HG03095 (cell line): Measurements from ENCODE around the gene MRPL14.

ENCODE experiments used
- ATAC-seq: cut with Tn5 transposase; IDR thresholded peaks from one replicate; pipeline ENCODE4 v1.9.1; 2021; ENCODE audit warnings: moderate library complexity; ENCODE audit not compliant: unreplicated experiment

The MRPL14 gene

DNA sequence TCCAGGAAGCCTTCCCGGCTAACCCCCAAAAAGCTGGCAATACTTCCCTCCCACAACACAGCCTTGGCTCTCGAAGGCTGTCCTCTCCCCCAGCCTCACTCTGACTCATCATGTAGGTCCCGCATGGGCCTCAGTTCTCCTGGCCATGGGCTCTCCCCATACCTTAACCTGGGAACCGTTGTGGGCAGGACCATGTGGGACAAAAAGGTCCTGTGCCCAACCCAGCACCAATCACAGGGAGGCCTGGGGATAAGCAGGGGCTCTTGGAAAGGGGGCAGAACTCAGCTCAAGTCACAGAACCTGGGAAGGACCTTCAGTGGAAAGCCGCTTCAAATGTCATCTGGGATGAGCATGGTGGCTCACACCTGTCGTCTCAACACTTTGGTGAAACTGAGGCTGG lies 45.5 kb downstream of the MRPL14 start:
- no peak for ATAC-seq

DNA sequence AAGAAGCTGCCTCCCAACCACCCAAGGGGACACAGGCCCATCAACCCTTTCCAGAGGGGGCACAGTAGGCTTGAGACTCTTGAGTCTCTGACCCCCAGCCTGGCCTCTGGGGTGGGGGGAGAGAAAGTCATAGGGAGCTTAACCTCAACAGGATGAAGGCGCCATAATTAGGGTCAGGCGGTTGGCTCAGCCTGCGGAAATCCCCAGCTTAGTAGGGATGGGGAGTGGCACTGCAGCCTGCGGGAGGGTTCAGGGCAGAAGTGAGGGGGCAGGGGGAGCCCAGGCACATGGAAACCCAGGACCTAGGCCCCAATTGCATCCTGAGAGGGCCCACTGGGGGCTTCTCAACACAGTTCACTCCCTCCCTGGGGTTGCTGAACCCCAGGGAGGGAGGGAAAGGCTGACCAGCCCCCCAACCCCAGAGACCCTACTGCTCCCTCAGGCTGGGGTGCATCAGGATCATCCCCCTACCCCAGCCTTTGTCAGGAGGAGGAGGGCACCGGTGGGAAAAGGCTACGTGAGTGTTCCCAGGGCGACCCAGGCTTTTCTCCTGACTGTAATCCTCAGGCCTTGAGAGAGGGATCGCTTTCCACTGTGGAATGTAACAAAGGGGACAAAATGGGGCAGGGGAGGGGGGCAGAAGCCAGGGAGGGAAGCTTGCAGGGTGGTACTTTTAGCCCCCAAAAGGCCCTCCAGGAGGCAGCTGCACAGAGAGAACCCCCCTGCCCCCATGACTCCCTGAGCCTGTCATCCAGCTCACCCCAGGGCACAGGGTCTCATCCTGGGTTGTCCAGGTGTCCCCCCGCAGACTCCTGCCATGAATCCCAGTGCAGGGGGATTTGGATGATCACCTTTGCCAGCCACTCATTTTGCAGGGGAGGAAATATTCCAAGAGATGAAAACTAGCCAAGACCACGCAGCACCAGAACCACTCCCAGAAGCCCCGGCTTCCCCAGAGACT lies 46.4 kb downstream of the MRPL14 start:
- no peak for ATAC-seq

DNA sequence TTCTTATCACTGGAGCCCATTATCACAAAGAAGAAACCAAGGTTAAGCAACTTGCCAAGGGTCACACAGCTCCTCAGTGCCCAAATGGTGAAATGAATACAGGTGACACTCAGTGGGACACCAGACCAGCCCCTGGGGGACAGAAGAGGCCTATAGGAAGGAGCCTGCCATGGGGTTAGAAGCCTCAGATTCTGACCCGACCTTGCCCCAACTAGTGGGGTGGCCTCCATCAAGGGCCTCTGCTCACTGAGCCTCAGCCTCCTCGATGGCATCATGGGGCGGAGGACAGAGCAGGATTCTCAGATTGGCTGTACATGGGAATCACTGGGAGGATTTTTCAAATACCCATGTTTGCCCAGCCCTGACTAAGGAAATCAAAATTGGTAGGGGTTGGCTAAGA lies 47.6 kb downstream of the MRPL14 start:
- no peak for ATAC-seq

DNA sequence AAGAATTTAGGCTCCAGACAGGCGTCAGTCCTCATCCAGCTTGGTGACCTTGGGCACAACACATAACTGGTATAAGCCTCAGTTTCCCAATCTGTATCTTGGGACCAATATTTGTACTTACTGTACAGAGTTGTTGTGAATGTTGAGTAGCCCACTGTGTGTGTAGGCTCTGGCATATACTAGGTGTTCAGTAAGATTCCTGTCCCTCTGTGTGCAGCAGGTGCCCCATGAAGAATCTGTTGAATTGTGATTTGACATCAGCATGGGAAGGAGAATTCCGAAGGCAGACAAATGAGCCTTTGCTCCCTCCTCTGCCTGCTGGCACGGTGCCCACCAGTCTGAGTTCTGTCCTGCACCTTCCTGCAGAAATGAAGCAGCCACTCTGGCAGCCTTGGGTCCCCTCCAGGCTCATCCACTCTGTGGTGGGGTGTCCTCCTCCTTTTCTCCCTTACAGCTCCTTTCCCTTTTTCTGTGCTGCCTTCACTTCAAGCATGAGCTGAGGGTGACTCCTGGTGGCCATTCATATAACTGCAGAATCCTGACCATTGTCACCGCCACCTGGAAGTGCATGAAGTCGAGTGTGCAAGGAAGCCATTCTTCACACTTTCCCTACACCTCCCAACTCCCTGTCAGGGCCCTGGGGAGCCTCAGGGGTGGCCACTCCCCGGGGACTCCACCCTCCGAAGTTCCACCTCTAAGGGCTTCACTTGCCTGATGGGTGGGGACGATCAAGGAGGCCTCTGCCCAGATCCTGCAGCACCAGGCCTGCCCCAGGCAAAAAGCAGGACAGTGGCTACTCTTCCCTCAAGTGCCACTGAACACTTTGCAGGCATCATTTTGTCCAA lies 48.2 kb downstream of the MRPL14 start:
- ATAC-seq, result no peak

DNA sequence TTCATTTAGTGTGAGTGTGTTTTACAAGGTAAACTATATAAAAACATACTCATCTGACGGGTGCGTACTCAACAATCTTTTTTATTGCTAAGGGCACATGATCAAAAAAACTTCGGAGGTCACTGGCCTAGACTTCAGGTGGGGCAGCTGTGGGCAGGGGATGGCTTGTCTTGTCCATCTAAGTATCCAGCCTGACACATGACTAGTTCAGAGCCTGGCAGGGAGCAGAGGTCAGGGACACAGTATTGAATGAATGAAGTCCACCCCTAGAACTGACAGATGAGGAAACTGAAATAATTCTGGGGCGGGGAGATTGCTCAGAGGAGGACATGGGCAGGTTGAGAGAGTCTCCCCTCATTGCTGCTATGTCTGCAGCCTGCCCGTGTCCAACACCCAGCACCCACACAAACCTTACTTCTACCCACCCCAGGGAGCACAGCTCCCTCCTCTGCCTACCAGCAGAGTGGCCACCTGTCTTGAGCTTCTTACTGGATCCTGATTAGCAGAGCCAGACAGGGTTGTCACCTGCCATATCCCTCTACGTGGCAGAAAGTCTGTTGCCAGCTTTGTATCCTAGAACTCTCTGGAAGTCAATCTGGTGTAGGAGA lies 48.9 kb downstream of the MRPL14 start:
- ATAC-seq, result no peak

DNA sequence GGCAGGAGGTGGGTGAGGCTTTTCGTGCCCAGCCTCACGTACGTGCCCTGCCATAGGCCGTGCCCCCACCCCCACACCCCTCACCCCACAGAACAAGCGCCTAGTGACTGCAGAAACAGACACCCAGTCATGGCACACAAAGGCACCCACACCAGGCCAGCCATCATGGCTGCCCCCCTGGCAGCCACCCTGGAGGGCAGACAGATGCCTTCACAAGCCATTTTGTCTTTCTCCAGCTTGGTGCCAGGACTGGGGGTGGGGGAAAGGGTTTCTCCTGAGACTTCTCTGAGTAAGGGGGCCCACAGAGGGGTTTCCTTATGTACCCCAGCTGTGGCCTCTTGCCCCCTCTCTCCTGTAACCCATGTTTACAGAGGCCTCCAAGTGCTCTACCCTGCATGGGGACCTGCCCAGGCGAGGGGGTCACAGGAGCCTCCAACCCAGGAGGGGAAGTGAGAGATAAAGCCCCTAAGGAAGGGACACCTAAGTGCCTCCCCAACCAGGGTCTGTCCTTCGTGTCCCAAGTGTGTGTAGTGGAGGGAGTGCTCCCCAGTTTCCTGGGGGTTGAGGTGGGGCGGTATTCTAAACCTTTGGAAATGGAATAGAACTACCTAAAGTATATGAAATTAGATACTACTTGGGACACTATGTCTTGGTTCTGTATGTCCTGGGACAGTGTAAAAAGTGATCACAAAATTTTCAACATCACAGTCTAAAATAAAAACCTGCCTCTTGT lies 49.9 kb downstream of the MRPL14 start:
- no peak for ATAC-seq

DNA sequence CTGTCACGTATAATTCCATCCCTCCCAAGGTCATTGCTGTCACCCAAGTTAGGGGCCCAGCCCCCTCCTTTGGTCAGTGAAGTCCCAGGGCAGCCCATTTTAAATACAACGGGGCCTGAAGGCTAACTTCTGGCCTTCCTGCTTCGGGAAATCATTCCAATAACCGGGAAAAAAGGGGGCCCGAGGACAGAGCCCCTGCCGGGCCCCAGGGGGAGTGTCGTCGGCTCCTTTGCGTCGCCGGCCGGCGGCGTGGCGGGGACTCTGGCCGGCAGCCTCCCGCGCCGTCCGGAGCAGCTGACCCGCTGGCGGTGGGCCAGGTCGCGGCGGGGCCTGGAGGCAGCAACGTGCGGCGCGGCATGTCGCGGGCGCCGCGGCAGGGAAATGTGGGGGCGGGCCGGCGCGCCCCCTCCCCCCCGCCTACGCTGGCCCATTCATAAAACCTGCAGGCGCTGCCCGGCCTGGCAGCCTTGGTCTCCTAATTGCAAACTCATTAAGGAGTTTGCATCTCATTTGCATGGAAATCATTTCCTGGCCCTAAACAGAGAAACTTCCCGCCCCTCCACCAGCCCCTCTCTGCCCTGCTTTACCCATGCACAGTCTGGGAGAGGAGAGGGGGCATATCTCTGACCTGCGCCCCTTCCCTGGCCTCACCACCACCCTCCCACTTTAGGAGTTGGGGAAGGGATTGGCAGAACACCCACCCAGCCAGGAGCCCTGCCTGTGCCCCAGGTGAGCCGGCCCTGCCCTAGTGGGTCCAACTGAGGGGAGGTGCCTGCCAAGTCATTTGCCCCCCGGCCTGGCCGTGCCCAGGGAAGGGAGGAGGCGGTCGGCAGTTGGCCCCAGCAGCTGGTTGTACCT lies 50.7 kb downstream of the MRPL14 start:
- ATAC-seq, result no peak

DNA sequence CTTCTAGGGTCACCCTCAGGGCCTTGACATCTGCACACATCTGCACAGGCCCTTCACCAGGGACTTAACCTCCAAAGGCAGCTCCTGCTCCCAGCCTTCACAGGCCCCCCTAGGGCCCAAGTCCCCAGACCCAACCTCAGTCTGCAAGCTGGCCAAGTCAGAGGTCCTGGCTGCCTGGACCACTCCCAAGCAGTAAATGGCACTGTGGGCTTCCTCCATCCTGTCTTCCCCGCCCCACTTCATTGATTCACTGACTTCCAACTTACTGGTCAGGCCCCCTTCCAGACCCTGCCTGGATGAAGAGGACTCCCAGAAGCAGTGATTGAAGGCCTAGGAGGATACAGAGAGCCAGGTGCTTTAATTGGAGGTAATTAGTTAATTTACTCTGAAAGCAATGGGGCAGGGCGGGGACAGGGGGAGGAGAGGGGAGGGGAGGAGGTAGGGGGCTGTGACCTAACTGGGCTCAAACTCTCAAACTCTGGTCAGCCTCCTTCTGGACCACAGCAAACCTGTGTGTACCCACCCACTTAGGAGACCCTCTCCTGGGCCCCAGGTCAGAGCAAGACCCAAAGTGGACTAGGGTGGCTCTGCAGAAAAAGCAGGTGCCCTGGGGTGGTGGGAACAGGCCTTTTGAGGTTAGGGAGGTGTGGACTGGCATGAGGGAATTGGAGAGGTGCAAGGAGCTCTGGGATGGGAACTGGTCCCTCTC lies 51.5 kb downstream of the MRPL14 start:
- ATAC-seq, result no peak

DNA sequence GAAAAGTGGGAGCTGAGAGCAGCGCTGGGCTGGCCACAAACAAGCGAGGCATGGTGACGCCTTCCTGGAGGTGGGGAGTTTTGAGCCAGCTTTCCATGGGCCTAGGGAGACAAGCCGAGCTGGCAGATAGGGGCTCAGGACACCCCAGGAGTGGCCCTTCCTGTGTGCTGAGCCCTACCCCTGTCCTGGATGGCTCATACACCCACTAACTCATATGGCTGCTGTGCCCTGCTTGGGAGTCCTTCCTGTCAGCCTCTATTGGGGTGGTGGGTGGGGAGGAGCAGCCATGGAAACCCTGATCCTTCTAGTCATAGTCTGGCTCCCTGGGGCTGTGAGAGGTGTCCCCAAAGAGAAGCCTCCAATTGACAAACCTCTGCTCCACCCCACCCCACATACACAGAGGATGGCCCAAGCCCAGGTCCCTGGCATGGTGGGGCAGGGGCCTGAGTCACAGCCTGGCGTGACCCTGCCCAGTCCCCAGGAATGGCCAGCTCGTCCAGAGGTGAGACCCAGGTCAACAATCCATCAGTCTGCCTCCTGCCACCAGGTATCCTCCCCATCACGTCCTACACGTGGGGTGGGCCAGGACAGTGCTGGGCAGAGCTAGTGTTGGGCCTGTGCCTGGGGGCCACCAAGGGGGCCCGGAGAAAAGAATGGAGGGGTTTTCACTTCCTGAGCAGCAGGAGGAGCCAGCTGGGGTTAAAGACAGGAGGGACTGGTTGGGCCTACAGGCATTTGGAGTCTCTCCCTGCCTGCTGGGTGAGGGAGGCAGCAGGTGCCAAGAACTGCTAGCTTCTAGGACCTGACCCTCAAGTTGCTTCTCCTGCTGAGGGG lies 52.2 kb downstream of the MRPL14 start:
- no peak for ATAC-seq

DNA sequence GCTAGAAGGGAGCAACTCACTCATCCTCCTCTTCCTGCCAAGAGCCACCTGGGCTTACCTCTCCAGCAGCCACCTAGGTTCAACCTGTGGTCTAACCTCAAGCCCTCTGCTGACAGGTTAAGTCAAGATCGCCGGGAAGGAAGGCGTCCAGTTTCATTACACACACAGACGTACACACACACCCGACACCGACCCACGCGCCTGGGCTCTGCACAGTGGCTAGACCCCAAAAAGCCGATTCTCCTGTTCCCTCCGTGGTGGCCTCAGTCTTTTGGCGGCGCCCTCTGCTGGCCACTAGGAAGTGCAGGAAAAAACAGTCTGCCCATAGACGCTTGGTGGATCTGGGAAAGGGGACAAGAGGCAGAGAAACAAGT lies 52.8 kb downstream of the MRPL14 start:
- ATAC-seq, result peak; percentile 34

DNA sequence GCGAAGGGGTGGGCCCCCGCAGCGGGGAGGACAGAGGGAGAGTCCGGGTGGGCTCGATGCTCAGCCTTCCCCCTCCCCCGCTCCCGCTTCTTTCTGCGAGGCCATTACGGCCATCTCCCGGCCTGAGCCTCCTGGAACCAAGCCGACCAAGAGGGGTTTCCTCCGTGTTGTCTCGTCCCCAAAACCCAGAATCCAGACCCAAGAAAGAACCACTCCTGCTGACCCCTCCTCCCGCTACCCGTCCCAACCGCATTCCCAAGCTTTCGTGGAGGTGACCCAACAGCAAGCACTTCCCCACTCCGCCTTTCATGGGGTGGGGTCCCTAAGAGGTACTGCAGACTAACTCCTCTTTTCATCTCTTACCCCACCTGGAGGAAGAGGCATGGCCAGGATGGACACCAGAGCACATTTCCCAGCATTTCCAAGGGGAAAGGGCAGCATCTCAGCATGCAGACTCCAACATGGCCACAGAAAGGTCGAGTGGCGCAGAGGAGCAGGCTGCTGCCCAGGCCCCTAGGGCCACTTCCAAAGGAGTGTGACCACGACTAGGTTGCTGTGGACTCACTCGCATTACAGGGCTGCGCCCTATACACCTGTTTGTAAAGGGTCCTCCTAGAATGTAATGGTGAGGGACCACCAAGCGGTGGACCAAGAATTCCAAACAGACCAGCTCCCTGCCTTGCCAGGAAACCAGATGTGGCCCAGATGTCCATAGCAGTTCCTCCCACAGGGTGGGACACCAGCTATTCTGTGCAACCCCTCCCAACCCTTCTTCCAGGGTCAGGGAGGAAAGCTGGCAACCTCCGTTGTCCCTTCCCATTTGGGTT lies 53.4 kb downstream of the MRPL14 start:
- peak; percentile 19 for ATAC-seq

DNA sequence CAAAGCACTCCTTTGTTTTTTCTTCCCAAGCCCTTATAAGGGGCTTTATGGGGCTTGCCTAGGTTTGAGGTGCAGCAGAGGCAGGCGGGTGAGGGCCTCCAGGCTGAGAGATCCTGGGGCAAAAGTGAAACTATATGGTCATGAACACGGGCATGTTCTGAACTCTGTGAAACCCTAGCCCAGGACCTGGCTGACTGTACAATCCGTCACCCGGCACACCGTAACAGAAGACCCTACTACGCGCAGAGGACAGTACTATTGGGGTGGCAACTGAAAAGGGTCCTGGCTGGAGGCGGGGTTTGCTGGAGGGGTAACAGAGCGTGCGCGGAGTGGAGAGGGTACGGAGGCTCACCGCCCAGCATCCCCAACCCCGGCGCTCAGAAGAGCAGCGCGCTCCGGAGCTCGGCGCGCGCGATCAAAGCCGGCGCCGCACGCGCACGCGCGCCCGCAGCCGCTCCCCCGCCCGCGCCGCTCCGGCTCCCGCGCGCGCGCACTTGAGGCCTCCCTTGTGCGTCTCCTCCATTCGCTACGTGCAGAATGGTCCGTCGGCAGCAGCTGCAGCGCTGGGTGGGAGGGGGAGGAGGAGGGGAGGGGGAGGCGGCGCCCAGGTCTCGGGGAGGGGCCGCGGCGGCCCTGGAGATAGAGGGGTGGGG lies 54.2 kb downstream of the MRPL14 start:
- ATAC-seq, result peak; percentile 37

DNA sequence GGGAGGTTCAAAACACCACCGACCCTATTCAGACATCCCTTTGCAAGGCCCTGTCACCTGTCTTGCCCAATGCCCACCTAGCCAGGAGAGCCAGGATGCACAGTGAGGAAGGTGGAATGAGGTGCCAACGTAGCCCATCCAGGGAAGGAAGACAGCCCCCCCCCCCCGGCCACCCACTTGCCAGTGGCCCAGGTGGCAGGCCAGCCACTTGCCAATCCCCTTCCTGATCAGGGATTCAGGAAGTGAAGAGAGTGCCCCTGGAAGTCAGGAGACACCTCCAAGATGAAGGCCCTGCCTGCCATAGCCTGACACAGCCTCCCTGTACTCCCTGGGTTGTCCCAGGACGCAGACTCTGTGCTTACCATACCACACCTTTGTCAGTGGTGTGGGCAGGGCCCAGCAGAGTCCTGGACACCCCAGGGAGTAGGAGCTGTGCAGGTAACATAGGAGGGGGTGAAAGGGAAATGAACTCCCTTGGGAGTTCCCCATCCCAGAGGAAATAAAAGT lies 54.7 kb downstream of the MRPL14 start:
- ATAC-seq, result peak; percentile 2

DNA sequence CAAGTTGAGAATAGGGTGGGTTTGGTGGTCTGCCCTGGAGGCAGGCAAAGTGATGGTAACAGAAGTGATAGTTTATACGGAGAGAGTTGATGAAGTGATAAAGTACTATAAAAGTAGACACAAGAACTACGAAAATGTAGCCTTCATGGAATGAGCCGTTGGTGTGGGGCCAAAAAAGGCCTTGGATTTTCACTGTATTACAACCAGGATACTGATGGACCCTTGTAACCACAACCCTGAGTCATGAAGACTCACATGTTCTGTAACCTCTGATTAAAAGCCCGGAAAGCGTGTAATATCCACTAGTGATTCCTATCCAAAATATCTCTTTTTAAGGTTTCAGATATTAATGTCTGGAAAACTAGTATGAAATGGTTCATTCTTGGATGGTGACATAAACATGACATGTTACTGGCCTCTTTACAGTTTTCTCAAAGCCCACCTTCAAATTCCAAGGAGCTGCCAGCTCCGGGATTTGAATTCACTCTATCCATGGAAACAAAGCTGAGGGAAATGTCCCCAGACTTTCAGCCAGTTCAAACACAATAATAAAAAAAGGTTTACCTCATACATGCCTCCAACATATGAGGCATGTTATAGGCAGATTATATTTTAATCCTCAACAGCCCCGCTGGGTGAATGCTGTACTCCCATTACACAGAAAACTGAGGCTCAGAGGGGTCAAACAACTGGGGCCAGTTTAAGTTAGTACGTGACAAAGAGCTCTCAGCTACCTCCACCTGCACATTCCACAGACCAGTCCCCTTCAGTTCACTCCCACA lies 55.4 kb downstream of the MRPL14 start:
- ATAC-seq, result no peak

DNA sequence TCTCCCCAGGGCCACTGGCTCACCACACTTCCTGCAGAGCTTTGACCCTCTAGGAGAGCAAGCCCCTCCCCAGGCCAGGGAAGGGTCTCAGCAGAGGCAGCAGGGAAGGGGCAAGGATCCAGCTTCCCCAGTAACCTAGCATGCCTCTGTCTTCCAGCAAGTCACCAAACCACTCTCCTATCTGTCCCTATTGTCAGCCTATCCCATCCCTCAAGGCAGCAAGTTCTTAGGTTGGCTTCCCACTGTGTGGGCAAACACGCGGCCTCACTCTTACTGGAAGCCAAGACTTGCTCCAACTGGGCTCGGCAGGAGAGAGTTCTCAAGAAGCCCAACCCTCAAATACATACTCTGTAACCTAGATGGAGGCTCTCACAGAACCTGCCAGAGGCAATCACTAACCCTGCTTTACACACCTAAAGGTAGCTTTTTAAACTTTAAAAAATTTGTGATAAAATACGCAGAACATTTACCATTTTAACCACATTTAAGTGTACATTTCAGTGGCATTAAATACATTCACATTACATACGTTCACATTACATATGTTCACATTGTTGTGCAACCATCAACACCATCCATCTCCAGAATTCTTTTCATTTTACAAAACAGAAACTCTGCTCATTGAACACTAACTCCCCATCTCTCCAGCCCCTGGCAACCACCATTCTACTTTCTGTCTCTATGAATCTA lies 58.5 kb downstream of the MRPL14 start:
- ATAC-seq, result no peak
